GM21786 (cell line): Measurements from ENCODE around the gene CFD.
"Not testable (repeated sequence)": the region's sequence is repeated elsewhere in the genome, so short reads cannot be mapped to it uniquely, and the experiment has no call there.

ENCODE experiments used
- ATAC-seq: cut with Tn5 transposase; IDR thresholded peaks from one replicate; pipeline ENCODE4 v1.9.1; 2021; ENCODE audit not compliant: unreplicated experiment

The CFD gene

DNA sequence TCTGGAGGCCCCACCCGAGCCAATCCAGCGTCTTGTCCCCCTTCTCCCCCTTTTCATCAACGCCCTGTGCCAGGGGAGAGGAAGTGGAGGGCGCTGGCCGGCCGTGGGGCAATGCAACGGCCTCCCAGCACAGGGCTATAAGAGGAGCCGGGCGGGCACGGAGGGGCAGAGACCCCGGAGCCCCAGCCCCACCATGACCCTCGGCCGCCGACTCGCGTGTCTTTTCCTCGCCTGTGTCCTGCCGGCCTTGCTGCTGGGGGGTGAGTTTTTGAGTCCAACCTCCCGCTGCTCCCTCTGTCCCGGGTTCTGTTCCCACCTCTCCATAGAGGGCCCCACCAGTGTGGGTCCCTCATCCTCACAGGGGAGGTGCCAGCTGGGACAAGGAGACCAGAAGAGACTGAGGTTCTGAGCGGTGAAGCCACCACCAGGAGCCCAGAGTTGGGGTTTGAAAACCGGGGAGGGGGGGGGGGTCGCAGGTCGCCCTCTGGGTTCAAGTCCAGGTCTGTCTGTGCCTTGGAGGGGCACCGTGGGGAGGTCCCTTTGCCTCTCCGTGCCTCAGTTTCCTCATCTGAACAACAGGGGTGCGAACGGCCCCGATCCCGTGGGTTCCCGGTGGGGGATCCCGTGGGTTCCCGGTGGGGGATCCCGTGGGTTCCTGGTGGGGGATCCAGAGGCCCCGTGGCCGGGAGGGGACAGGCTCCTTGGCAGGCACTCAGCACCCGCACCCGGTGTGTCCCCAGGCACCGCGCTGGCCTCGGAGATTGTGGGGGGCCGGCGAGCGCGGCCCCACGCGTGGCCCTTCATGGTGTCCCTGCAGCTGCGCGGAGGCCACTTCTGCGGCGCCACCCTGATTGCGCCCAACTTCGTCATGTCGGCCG, 7.1 kb upstream of the CFD start, which contains the start of gene ELANE:
TSS of gene ELANE (plus strand) at position 168 of the 878 bp plus-strand sequence. CDS start at position 194, 26 bp downstream.
- no peak for ATAC-seq

DNA sequence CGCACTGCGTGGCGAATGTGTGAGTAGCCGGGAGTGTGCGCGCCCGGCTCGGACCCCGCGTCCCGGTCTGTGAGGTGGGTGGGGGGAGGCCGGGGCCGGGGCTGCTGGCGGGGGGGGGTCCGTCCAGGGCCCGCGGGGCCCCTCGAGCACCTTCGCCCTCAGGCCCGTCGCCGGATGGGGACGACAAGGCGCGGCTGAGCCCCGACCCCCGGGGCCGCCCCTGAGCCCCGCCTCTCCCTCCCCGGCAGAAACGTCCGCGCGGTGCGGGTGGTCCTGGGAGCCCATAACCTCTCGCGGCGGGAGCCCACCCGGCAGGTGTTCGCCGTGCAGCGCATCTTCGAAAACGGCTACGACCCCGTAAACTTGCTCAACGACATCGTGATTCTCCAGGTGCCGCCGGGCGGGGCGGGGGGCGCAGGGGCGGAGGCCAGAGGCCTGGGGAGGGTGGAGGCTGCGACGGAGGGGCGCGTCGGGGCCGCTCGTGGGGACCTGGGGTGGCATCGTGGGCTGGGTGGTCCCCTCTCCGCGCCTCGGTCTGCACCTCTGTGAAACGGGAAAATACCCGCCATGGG, 6.4 kb upstream of the CFD start:
- ATAC-seq = no peak

DNA sequence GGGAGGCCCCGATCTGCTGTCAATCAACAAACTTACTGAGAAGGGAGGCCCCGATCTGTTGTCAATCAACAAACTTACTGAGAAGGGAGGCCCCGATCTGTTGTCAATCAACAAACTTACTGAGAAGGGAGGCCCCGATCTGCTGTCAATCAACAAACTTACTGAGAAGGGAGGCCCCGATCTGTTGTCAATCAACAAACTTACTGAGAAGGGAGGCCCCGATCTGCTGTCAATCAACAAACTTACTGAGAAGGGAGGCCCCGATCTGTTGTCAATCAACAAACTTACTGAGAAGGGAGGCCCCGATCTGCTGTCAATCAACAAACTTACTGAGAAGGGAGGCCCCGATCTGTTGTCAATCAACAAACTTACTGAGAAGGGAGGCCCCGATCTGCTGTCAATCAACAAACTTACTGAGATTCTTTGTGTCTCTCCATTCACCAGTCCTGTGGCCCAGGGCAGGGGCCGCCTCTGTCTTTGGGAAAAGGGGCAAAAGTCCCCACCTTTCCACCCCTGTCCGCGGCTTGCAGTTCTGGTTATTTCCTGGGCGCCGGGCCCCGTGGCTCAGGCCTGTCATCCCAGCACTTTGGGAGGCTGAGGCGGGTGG, 5.7 kb upstream of the CFD start:
- not testable (repeated sequence) for ATAC-seq

DNA sequence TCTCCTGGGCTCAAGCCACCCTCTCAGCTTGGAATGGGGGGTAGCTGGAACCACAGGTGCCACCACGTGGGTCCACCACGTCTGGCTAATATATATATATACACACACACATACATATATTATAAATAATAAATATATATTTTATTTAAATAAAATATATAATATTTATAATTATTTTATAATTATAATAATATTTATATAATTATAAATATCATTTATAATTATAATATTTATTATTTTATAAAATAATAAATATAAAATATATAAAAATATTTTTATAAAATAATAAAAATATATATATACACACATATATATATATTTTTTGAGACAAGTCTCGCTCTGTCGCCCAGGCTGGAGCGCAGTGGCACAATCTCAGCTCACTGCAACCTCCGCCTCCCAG, 4.9 kb upstream of the CFD start:
- no peak for ATAC-seq

DNA sequence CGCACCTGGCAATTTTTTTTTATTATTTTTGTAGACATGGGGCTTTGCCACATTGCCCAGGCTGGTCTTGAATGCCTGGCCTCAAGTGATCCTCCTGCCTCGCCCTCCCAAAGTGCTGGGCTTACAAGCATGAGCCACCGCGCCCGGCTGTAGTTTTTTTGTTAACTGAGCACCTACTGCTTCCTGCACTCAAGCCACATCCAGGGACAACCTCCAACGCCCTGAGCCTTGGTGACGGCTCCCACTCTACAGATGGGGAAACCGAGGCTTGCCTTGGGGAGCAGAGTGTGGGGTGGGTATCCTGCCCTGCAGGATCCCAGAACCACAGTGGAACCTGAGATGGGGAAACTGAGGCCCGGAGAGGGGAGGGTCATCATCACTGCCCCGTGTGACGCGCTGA, 4.3 kb upstream of the CFD start:
- no peak for ATAC-seq

DNA sequence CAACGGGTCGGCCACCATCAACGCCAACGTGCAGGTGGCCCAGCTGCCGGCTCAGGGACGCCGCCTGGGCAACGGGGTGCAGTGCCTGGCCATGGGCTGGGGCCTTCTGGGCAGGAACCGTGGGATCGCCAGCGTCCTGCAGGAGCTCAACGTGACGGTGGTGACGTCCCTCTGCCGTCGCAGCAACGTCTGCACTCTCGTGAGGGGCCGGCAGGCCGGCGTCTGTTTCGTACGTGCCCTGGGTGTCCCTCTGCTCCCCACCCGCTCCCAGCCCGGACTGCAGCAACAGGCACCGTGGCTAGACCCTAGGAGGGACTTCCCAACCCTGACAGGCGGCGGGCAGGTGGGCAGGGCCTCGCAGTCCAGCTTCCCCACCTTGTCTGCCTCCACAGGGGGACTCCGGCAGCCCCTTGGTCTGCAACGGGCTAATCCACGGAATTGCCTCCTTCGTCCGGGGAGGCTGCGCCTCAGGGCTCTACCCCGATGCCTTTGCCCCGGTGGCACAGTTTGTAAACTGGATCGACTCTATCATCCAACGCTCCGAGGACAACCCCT, 3.8 kb upstream of the CFD start:
- ATAC-seq = no peak

DNA sequence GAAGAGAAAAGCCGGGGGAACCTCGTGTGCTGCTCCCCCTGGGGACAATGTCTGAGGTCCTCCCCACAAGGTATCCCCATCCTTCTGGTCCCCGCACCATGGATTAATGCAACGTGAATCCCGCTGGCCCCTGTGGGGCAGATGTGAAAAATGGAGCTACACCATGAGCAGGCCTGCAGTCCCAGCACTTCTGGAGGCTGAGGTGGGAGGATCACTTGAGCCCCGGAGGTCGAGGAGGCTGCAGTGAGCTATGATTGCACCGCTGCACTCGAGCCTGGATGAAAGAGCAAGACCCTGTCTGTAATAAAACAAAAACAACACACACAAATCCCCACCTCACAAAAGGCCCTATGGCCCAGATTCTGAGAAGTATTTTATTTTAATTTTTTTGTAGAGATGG, 1.2 kb upstream of the CFD start:
- ATAC-seq = no peak

DNA sequence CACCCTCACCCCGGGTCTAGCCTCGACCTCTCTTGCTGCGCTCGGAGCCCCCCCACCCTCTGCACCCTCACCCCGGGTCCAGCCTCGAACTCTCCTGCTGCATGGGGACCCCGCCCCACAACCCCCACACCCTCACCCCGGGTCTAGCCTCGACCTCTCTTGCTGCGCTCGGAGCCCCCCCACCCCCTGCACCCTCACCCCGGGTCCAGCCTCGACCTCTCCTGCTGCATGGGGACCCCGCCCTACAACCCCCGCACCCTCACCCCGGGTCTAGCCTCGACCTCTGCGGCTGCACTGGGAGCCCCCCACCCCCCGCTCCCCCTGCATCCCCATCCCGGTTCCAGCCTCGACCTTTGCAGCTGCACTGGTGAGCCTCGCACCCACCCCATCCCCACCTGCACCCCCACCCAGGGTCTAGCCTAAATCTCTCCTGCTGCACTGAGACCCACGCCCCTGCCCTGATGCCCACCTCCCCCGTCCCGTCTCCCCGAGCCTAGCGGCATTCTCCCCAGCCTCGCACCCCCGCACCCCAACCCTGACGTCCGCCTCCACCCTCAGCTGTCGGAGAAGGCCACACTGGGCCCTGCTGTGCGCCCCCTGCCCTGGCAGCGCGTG, 1.8 kb downstream of the CFD start:
- no peak for ATAC-seq

DNA sequence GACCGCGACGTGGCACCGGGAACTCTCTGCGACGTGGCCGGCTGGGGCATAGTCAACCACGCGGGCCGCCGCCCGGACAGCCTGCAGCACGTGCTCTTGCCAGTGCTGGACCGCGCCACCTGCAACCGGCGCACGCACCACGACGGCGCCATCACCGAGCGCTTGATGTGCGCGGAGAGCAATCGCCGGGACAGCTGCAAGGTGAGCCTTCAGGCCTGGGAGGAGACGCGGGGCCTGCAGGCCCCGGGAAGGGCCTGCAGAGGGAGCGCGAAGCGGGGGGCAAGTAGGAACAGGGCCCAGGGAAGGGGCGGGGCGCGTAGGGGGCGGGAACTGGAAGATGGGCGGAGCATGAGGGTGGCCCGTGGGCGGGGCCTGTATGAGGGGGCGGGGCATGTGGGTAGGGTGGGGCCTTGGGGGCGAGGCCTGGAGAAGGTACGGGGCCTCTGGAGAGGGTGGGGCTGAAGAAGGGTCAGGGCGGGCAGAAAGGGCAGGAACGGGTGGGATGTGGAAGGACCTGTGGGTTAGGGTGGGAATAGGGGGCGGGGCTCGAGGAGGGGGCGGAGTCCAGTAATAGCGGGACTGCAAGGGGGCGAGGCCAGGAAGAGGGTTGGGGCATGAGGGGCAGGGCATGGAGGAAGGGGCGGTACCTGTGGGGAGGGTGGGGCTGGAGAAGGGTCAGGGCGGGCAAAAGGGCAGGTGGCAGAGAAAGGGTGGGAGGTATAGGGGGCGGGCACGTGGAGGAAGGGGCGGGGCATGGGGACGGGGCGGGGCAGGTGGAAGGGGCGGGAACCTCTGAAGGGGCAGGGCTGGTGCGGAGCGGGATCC, 2.5 kb downstream of the CFD start:
- no peak for ATAC-seq

DNA sequence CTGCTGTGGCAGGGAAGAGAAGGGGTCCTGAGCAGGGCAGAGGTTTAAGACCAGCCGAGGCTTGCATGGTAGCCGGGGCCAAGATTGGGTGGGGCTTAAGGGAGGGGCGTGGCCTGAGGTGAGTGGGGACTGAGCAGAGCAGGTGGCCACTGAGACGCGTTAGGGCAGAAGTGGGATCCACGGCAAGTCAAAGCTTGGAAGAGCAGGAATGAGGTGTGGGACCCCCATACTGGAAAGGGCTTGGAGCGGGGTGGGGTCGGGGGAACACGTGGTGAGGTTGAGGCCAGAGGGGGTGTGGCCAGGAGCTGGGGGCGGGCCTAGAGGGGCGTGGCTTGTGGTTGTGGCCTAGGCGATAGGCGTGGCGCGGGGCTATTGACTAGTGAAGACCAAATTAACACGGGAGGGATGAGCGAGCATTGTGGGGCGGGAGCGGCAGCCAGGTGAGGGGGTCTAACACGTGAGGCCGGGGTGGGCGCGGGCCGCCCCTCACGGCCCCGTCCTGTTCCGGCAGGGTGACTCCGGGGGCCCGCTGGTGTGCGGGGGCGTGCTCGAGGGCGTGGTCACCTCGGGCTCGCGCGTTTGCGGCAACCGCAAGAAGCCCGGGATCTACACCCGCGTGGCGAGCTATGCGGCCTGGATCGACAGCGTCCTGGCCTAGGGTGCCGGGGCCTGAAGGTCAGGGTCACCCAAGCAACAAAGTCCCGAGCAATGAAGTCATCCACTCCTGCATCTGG, 3.3 kb downstream of the CFD start:
- no peak for ATAC-seq

DNA sequence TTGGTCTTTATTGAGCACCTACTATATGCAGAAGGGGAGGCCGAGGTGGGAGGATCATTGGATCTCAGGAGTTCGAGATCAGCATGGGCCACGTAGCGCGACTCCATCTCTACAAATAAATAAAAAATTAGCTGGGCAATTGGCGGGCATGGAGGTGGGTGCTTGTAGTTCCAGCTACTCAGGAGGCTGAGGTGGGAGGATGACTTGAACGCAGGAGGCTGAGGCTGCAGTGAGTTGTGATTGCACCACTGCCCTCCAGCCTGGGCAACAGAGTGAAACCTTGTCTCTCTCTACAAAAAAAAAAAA, 3.8 kb downstream of the CFD start:
- ATAC-seq = no peak

DNA sequence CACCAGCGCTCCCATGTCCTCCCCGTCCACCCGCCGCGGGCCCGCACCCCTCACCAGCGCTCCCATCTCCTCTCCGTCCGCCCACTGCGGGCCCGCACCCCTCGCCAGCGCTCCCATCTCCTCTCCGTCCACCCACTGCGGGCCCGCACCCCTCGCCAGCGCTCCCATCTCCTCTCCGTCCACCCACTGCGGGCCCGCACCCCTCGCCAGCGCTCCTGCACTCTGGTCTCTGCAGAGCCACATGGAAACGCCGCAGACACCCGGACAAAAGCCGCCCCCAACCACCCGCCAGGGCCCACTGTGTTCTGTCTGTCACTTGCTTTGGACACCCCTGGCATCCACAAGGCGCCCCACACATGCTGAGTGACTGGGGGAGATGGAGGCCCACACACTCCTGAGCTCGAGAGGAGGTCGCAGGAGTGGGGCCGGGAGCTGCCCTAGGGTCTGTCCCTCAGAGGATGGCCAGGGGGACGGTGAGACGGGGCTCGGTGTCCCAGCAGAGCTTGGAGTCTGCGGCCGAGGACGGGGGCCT, 7.4 kb downstream of the CFD start:
- no peak for ATAC-seq

DNA sequence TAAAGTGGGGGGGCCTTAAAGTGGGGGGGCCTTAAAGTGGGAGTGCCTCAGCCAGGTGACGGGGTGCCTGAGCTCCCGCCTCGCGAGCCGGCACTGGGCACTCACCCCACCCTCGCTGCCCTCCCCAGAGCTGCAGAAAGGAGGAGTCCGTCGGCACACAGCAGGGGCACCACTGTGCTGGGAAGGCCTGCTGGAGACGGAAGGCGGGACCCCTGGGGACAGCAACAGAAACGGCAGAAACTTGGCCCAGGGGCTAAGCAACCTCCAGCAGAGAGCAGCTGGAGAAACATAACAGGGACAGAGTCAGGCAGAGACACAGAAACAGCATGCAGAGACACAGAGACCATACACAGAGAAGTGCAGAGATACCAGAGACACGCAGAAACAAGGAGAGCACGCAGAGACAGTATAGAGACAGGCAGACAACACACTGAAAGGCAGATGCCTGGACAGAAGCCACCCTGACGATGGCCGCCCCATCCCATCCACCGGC, 7.9 kb downstream of the CFD start:
- ATAC-seq = no peak

DNA sequence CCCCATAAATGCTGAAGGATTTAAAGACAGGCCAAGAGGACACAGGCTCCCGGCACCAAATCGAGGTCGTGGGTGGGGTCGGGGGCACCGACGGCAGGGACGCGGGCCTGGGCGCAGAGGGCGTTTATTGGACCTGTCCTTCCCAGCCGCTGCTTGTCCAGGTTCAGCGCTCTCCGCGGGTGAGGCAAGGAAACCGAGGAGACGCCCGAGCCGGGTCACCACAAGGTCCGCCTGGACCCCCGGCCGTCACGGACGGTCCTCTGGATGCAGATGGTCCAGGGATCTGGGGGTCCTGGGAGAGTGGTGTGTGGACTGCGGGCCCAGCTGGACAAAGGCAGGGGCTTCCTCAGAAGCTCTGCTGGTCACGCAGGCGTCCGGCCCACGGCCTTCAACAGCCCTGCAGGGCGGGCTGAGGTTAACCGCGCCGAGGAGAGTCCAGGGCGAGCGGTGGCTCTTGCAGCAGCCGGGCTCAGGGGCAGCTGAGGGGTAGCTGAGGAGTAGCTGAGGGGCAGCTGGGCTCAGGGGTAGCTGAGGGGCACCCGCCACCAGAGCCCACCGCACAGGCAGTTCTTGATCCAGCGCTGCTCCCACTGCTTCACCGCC, 8.5 kb downstream of the CFD start:
- no peak for ATAC-seq

DNA sequence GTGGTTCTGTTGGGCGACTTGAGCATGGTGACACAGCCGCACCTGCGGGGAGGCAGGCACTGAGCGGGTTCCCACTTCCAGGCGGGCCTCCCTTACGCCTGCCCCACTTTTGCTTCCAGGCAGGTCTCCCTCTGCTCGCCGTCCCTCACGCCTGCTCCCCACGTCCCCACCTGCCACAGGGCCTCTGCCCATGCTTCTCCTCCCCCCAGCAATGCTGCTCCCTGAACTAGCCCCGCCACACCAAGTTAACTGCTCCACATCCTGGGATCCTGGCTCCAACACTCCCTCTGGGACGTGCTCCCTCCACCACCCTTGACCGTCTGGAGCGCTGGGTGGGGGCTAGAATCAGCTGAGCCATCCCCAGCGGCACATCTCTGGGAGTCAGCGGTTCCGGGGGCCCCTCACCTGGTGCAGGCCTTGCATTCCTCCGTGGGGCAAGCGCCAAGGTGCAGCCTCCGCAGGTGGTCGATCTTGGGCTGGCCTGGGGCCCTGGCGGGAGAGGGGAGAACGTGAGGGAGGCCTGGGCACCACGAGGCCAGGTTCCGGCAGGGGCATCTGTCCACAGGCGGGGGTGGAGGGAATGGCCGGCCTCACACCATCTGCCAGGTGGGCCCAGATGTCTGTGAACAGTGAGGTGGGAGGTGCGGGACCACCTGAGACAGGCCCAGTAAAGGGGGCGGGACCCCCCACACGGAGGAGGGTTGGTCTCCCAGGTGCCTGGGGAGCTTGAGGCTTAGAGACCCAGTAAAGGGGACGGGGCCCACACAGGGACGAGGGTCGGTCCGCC, 9.2 kb downstream of the CFD start:
- no peak for ATAC-seq

DNA sequence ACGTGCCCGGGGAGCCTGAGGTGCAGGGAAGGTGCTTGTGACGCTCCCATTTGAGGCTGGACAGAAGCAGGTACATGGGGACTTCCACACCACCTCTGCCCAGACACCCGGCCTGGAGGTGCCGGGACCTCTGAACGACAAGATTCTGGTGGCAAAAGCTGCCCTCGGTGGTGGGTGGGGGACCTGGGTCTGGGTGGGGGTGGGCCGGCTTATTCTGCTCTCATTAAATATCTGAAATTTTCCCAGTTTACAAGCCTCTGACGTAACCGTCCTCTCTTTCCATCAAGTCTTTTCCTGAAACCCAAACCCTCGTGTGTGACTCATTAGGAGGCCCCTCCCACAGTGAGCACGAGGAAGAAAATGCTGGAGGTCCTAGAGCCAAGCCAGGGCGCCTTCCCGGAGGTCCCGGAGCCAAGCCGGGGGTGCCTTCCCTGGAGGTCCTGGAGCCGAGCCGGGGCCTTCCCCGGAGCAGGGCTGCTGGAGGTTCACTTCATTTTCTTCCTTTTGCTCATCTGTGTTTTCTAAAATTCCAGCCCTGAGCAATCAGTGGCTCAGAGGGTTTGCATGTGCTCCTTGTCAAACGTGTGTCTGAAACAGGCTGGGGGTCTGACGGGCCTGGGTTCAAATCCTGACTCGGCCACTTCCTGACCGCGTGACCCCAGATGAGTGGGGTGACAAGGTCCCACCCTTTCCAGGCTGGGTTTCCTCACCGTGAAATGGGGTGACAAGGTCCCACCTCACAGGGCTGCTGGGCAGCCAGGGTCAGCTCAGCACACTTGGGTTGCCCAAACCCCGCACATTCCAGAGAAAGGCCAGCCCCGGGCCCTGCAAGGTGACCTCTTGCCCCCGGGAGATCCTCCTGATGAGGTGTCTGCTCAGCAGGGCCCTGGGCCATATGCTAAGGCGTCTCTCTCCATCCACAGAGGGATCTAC, 10.0 kb downstream of the CFD start:
- ATAC-seq = no peak

DNA sequence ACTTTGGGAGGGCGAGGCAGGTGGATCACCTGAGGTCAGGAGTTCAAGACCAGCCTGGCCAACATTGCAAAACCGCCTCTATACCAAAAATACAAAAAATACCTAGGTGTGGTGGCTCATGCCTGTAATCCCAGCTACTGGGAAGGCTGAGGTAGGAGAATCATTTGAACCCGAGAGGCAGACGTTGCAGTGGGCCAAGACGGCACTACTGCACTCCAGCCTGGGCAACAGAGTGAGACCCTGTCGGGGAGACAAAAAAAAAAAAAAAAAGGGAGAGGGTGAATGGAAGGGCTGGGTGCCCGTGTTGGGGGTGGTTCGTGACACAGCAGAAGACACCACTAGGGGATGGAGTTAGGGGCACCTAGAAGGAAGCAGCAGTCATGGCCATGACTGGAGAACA, 10.8 kb downstream of the CFD start:
- ATAC-seq = no peak
